Right renal cortex interstitium (tissue), 3 donors: ENCODE results near the gene TREML4. TPM values are rescaled to one million over a fixed set of nuclear protein-coding genes. Genes with fewer than 3 reads are reported as not detected.
A peak's percentile ranks its signal among the peaks of the same experiment; 100 is the strongest.

Experiments used
- DNase-seq, 3 donors: peaks; one replicate each; pipeline ENCODE4 v3.0.0-alpha.2; 2013; ENCODE audit warnings: low read depth in 3 of 3, low spot score in 2 of 3
- polyA plus RNA-seq, 3 donors: library from polyadenylated mRNA; unstranded; fragments of 120-200 nt; gene quantifications; one replicate each; pipeline ENCODE4 v1.2.1, GENCODE V29; 2013; ENCODE audit not compliant: insufficient read length in 3 of 3

The TREML4 gene
- polyA plus RNA-seq, 3 donors = not detected

DNA sequence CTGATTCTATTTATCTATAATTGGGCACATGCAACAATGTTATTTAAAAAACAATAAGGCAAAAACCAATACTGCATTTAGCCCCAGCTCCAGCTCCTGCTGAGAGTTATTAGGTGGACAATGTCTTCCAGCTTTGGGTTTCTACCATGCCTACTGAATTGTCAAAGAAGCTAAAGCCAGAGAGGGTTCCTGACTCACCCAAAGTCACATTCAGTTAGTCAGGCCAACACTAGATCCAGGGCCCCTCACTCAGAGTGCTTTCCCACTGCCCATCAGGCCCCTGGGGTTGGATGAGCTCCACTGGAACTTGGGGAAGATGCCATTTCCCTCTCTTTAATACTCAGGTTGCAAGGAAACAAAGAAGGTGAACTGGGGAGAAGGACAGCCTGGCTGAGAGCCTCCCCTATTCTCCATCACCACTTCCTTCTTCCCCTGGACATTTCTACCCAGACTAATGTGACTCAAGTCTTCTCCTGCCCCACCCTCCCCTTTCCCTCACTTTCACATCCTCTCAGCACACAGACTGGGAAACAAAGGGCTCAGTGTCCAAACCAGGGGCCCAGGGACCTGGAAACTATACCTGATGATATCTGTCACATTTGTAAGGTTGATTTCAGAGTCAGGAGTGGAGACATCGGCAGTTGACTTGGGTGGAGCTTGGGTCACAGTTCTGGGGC, 52.4 kb downstream of the TREML4 start:
- DNase-seq = no peak

DNA sequence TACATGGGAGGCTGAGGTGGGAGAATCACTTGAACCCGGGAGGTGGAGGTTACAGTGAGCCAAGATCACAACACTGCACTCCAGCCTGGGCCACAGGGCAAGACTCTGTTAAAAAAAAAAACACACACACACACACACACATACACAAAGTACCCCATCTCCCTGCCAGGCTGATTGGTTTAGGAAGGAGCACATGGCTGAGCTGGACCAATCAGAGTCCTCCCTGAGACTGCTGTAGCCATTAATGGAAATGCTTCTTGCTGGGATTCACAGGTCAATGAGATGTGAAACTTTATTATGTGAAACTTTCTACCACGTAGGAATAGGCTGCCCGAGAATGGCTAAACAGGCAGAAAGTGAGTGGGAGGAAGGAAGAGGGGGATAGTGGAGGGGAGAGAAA, 55.5 kb downstream of the TREML4 start:
- DNase-seq = no peak

DNA sequence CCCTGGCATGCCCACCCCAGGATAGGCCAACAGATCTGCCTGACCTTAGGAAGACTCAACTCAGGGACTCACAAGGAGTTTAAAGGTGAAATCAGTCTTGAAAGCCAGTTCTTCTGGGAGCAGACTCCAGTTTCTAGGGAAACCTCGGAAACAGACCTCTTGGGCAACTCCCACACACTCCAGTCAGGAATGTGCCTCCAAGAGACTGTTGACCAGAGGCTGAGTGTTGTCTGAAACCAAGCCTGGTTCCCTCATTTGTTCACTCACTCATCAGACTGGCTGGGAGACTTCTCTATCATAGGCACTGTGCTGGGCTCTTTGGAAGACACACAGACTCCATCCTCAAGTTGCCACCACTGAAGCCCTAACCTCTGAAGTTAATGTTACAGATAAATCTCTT, 56.6 kb downstream of the TREML4 start:
- DNase-seq = peak in 1 of 3 donors; percentile 29

DNA sequence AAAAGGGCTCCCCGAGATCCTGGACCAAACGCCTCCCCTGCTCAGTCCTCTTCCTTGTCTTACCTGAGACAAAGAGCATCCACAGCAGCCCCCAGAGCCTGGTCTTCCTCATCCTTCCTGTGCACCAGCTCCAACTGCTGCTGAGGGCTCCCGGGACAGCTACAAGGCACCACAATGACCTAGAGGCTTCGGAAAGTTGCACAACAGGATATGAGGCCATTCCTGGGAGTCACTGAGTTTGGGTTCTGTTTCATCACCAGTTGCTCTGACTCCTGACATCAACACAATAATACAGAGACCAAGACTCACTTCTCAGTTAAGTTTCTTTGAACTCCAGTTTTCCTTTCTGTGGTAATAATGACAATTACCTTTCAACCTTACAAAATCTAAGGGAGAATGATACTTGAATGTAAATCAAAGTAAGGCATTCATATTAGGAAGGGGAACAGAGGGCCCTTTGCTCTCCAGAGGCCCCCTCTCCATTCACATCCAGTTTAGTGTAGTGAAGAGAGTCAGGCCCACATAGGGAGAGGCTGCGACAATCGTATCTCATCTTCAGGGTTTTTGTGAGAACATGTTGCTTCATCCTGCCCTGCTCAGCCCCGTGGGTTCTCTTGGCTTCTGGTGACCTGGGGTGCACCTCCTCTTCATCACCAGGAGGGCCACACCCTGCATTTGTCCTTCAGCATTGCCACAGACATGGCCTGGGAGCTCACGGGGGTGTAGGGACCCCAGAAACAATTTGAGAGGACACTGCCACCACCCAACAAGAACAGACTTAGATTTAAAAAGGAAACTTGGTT, 58.6 kb downstream of the TREML4 start, which contains the start of gene TREM1:
TSS of gene TREM1 (minus strand) at position 139 of the 803 bp plus-strand sequence. CDS start at position 112, 27 bp downstream.
- DNase-seq = no peak

DNA sequence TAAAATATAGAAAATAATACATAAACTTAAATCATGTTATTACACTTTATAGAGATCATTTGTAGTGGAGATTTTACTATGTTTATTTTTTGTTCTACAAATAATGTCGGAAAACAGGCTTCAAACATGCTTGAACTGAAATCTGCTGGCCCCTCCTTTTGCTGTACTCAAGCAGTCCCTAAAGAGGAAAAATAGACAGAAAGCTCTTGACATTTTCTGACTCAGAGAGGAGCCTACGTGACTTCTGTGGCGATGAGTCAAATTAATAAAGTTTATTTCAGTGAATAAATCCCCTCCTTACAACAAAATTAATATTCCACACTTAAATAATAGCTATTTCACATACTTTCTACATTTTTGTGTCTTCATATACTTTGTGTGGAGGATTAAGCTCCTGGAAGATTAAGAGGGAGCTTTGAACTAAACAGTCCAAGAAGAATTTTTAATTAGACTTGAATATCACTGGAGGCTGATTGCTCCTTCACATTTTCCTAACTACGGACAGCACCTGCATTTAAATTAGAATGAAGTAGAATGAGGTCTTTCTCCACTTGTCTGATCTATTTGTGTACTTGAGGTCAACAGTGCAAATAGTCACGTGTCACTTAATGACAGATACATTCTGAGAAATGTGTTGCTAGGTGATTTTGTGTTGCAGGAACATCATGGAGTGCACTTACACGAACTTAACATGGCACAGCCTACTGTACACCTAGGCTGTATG, 60.0 kb downstream of the TREML4 start:
- DNase-seq = no peak

Other genes starting within 250 kb of the TREML4 start
- gene UNC5CL, start 189.1 kb upstream of the TREML4 start, polyA plus RNA-seq = 1 to 10 TPM; 5.2 to 6.0 (median 5.2) TPM
- gene TSPO2, start 185.9 kb upstream of the TREML4 start, polyA plus RNA-seq = under 1 TPM; 0.35 to 0.87 (median 0.44) TPM
- under 1 TPM; 0.23 to 0.60 (median 0.46) TPM for gene APOBEC2, start 175.1 kb upstream of the TREML4 start, polyA plus RNA-seq
- 10 to 100 TPM; 64.6 to 73.3 (median 70.2) TPM for gene OARD1, start 156.0 kb upstream of the TREML4 start, polyA plus RNA-seq
- 10 to 100 TPM; 52.5 to 55.6 (median 53.6) TPM for gene NFYA, start 155.4 kb upstream of the TREML4 start, polyA plus RNA-seq
- gene TREML1, start 74.0 kb upstream of the TREML4 start, polyA plus RNA-seq = 1 to 10 TPM in 1 of 3 donors, under 1 TPM in 2; 0.40 to 1.5 (median 0.72) TPM
- gene TREM2, start 65.2 kb upstream of the TREML4 start, polyA plus RNA-seq = under 1 TPM; 0.29 to 0.59 (median 0.31) TPM
- under 1 TPM; 0.04 to 0.16 (median 0.10) TPM for gene TREML2, start 27.2 kb upstream of the TREML4 start, polyA plus RNA-seq
- under 1 TPM in 1 of 3 donors, not detected in 2; 0.14 TPM for gene TREM1, start 58.3 kb downstream of the TREML4 start, polyA plus RNA-seq
- not detected for gene NCR2, start 107.3 kb downstream of the TREML4 start, polyA plus RNA-seq